Measurements from ENCODE around the gene FIGLA. TPM values are rescaled to one million over a fixed set of nuclear protein-coding genes. Genes with fewer than 3 reads are reported as not detected.

Gene FIGLA
- total RNA-seq, 3 donors from 2014 or later = not detected

GRCh38 chr2:70732766-70733645 lies 57.4 kb downstream of the FIGLA start:
- peaks cover 13% of the 10 kb centered on the region for H3K27me3 Mint-ChIP-seq (ENCODE audit: low read depth)
- no peak for ATAC-seq
- no peaks in the 10 kb centered on the region for H3K36me3 Mint-ChIP-seq (ENCODE audit: insufficient read depth)
- no peak overlapping the region for H3K4me3 Mint-ChIP-seq
- no peak for DNase-seq
- no peaks in the 10 kb centered on the region for H3K9me3 Mint-ChIP-seq
- no peaks in the 10 kb centered on the region for H3K4me1 Mint-ChIP-seq (ENCODE audit: low read depth)

- no peaks in the 10 kb centered on the region for H3K36me3 Mint-ChIP-seq (ENCODE audit: insufficient read depth)
- no peaks in the 10 kb centered on the region for H3K9me3 Mint-ChIP-seq
- peaks cover 9% of the 10 kb centered on the region for H3K27me3 Mint-ChIP-seq (ENCODE audit: low read depth)
- H3K4me1 Mint-ChIP-seq (ENCODE audit: low read depth) = no peaks in the 10 kb centered on the region
- DNase-seq (no peak), ATAC-seq (no peak)
- no peak overlapping the region for H3K4me3 Mint-ChIP-seq
These were observed 59.7 kb downstream of the FIGLA start for GRCh38 chr2:70730730-70731129.

GRCh38 chr2:70729647-70730046 lies 60.8 kb downstream of the FIGLA start:
- ATAC-seq (no peak), DNase-seq (no peak)
- Mint-ChIP-seq H3K36me3 (ENCODE audit: insufficient read depth) (no peaks in the 10 kb centered on the region), H3K4me1 (ENCODE audit: low read depth) (no peaks in the 10 kb centered on the region), H3K27me3 (ENCODE audit: low read depth) (peaks cover 7% of the 10 kb centered on the region), H3K4me3 (no peak overlapping the region), H3K9me3 (no peaks in the 10 kb centered on the region)

GRCh38 chr2:70728128-70728527 lies 62.3 kb downstream of the FIGLA start:
- H3K9me3 Mint-ChIP-seq = no peaks in the 10 kb centered on the region
- no peaks in the 10 kb centered on the region for H3K4me1 Mint-ChIP-seq (ENCODE audit: low read depth)
- H3K4me3 Mint-ChIP-seq = no peak overlapping the region
- DNase-seq = no peak
- peaks cover 2% of the 10 kb centered on the region for H3K27me3 Mint-ChIP-seq (ENCODE audit: low read depth)
- ATAC-seq = no peak
- no peaks in the 10 kb centered on the region for H3K36me3 Mint-ChIP-seq (ENCODE audit: insufficient read depth)

Other genes starting within 250 kb of the FIGLA start
- gene TGFA, start 236.8 kb downstream of the FIGLA start, total RNA-seq = under 1 TPM; 0.33 to 0.68 (median 0.53) TPM
- 10 to 100 TPM in 1 of 3 donors, 1 to 10 TPM in 2; 4.8 to 13.7 (median 8.0) TPM for gene ADD2, start 22.4 kb downstream of the FIGLA start, total RNA-seq
- gene CLEC4F, start 30.0 kb upstream of the FIGLA start, total RNA-seq = not detected
- gene CD207, start 45.2 kb upstream of the FIGLA start, total RNA-seq = not detected
- under 1 TPM in 1 of 3 donors, not detected in 2; 0.11 TPM for gene VAX2, start 109.9 kb upstream of the FIGLA start, total RNA-seq
- gene ATP6V1B1, start 145.3 kb upstream of the FIGLA start, total RNA-seq = not detected
- gene ANKRD53, start 188.0 kb upstream of the FIGLA start, total RNA-seq = not detected
- 10 to 100 TPM; 78.6 to 89.6 (median 79.5) TPM for gene TEX261, start 204.2 kb upstream of the FIGLA start, total RNA-seq